ENCODE measurements around the gene TCEAL3. TPM values are rescaled to one million over a fixed set of nuclear protein-coding genes. Genes with fewer than 3 reads are reported as not detected.
"Not testable (repeated sequence)": the region's sequence is repeated elsewhere in the genome, so short reads cannot be mapped to it uniquely, and the experiment has no call there.

TCEAL3 gene
- total RNA-seq, 1 donor from 2014 or later: 12.3 TPM

DNA sequence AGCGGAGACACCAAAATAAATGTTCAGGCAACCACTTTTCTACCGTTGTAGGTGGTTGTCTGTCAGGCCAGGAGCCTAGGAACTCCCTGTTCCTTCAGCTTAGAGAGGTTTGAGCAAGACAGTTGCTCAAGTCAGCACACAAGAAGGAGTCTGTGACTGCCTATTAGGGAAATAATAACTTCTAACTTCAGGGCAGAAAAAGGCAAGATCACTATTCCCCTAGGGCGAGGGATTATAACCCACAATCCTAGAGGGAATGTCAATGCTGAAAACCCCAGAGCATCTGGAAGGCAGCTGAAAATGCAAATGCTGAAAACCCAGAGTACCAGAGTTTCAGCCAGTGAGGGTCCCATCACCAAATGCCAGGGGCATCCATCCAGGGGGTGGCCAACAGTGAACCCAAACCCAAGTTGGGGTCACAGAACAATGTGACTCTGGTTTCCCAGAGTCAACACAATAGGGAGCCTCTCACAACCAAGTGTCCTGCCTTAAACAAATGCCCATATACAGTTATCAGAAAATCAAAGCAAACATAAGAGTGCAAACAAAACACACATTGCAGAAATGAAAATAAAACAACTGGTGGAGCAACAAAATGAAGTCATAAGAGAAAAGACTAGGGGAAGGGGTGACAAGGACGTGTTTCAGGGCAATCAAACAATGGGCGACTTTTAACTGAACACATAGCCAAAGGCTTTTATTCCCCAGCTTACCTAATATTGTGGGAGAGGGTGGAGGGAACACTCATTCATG, 51.1 kb downstream of the TCEAL3 start:
- H3K4me1 ChIP-seq: peaks cover 8% of the 10 kb centered on the region
- no peak overlapping the region for H3K4me3 Mint-ChIP-seq

DNA sequence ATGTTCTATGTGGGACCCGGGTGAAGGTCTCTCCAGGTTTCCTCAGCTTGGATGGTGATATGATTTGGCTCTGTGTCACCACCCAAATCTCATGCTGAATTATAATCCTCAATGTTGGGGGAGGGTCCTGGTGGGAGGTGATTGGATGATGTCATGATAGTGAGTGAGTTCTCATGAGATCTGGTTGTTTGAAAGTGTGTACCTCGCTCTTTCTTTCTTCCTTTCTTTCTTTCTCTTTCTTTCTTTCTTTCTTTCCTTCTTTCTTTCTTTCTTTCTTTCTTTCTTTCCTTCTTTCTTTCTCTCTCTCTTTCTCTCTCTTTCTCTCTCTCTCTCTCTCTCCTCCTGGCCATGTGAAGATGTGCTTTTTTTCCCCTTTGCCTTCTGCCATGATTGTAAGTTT, 51.7 kb downstream of the TCEAL3 start:
- not testable (repeated sequence) for H3K27ac Mint-ChIP-seq; DNase-seq (ENCODE audit: low spot score); H3K36me3 Mint-ChIP-seq; H3K27me3 Mint-ChIP-seq (ENCODE audit: insufficient read depth, low read depth); H3K27ac ChIP-seq; H3K4me1 Mint-ChIP-seq; H3F3A ChIP-seq (ENCODE audit: low read depth); H2AFZ ChIP-seq (replicated peaks); H3K9ac ChIP-seq; H3K27me3 ChIP-seq; H3K79me2 ChIP-seq (ENCODE audit: low read depth); H3K4me3 Mint-ChIP-seq; H3K36me3 ChIP-seq; H3K9me3 ChIP-seq (ENCODE audit: low read depth); H3K9me3 Mint-ChIP-seq; H3K4me3 ChIP-seq; H3K4me2 ChIP-seq; H4K20me1 ChIP-seq (ENCODE audit: low read depth)
- H3K4me1 ChIP-seq: peaks cover 12% of the 10 kb centered on the region

More for the DNA sequence above, 51.1 kb downstream of the TCEAL3 start:
- no peak overlapping the region for H2AFZ ChIP-seq (replicated peaks)
- no peaks in the 10 kb centered on the region for H4K20me1 ChIP-seq (ENCODE audit: low read depth)
- no peak overlapping the region for H3K9ac ChIP-seq
- Mint-ChIP-seq H3K36me3 (no peaks in the 10 kb centered on the region), H3K27me3 (ENCODE audit: insufficient read depth, low read depth) (no peaks in the 10 kb centered on the region), H3K9me3 (peaks cover 2% of the 10 kb centered on the region), H3K27ac (no peak overlapping the region), H3K4me1 (no peaks in the 10 kb centered on the region)
- no peaks in the 10 kb centered on the region for H3K9me3 ChIP-seq (ENCODE audit: low read depth)
- DNase-seq (ENCODE audit: low spot score): no peak
- no peaks in the 10 kb centered on the region for H3K27me3 ChIP-seq
- TF ChIP-seq EZH2 (IDR thresholded peaks at IDR 0.05): no peak
- TF ChIP-seq, protein P1, sequence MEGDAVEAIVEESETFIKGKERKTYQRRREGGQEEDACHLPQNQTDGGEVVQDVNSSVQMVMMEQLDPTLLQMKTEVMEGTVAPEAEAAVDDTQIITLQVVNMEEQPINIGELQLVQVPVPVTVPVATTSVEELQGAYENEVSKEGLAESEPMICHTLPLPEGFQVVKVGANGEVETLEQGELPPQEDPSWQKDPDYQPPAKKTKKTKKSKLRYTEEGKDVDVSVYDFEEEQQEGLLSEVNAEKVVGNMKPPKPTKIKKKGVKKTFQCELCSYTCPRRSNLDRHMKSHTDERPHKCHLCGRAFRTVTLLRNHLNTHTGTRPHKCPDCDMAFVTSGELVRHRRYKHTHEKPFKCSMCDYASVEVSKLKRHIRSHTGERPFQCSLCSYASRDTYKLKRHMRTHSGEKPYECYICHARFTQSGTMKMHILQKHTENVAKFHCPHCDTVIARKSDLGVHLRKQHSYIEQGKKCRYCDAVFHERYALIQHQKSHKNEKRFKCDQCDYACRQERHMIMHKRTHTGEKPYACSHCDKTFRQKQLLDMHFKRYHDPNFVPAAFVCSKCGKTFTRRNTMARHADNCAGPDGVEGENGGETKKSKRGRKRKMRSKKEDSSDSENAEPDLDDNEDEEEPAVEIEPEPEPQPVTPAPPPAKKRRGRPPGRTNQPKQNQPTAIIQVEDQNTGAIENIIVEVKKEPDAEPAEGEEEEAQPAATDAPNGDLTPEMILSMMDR (IDR thresholded peaks at IDR 0.05): no peak
- no peak for TF ChIP-seq EZH2phosphoT487 (IDR thresholded peaks at IDR 0.05)
- H3K79me2 ChIP-seq (ENCODE audit: low read depth): no peaks in the 10 kb centered on the region
- no peak overlapping the region for H3K27ac ChIP-seq
- no peak overlapping the region for H3K4me3 ChIP-seq
- H3F3A ChIP-seq (ENCODE audit: low read depth): peaks cover 5% of the 10 kb centered on the region
- H3K36me3 ChIP-seq: no peaks in the 10 kb centered on the region
- H3K4me2 ChIP-seq: no peak overlapping the region

Other genes with a start within 250 kb of the TCEAL3 start
- 344 and 392 TPM in 2 replicates for gene BEX3, start 231.4 kb upstream of the TCEAL3 start, total RNA-seq (ENCODE audit: low replicate concordance)
- gene RAB40A, start 88.5 kb upstream of the TCEAL3 start, total RNA-seq (ENCODE audit: low replicate concordance): 0.31 and 0.60 TPM in 2 replicates
- 40.3 and 48.7 TPM in 2 replicates for gene TCEAL4, start 22.4 kb upstream of the TCEAL3 start, total RNA-seq (ENCODE audit: low replicate concordance)
- 15.4 and 17.0 TPM in 2 replicates for gene TCEAL1, start 21.0 kb downstream of the TCEAL3 start, total RNA-seq (ENCODE audit: low replicate concordance)
- 879 and 1,394 TPM in 2 replicates for gene MORF4L2, start 78.7 kb downstream of the TCEAL3 start, total RNA-seq (ENCODE audit: low replicate concordance)
- gene TMEM31, start 102.9 kb downstream of the TCEAL3 start, total RNA-seq (ENCODE audit: low replicate concordance): 0.46 TPM in 1 of 2 replicates, not detected in the other
- 106 and 107 TPM in 2 replicates for gene PLP1, start 168.9 kb downstream of the TCEAL3 start, total RNA-seq (ENCODE audit: low replicate concordance)
- 2.2 and 2.4 TPM in 2 replicates for gene RAB9B, start 224.3 kb downstream of the TCEAL3 start, total RNA-seq (ENCODE audit: low replicate concordance)

Measured in neural progenitor cell (in vitro differentiated cells).